Osteocyte (in vitro differentiated cells): ENCODE measurements around the gene SEMA4D. TPM values are rescaled to one million over a fixed set of nuclear protein-coding genes. Genes with fewer than 3 reads are reported as not detected.

Source experiments
- DNase-seq: peaks from one replicate; pipeline ENCODE4 v3.0.0; 2021; ENCODE audit warnings: mixed read lengths; ENCODE audit not compliant: unreplicated experiment; ENCODE audit errors: extremely low spot score
- H3K27ac Mint-ChIP-seq: one replicate; pipeline ENCODE4 v1.8.0; 2021; ENCODE audit warnings: mild to moderate bottlenecking, mixed read lengths; ENCODE audit not compliant: unreplicated experiment
- H3K27me3 Mint-ChIP-seq: one replicate; pipeline ENCODE4 v1.8.0; 2021; ENCODE audit warnings: mixed read lengths; ENCODE audit not compliant: unreplicated experiment
- H3K36me3 Mint-ChIP-seq: one replicate; pipeline ENCODE4 v1.8.0; 2021; ENCODE audit warnings: mixed read lengths; ENCODE audit not compliant: unreplicated experiment
- H3K4me1 Mint-ChIP-seq: one replicate; pipeline ENCODE4 v1.8.0; 2021; ENCODE audit warnings: mixed read lengths; ENCODE audit not compliant: unreplicated experiment
- H3K4me3 Mint-ChIP-seq: one replicate; pipeline ENCODE4 v1.8.0; 2021; ENCODE audit warnings: mild to moderate bottlenecking, moderate library complexity, mixed read lengths; ENCODE audit not compliant: unreplicated experiment
- H3K9me3 Mint-ChIP-seq: one replicate; pipeline ENCODE4 v1.8.0; 2021; ENCODE audit warnings: mixed read lengths; ENCODE audit not compliant: unreplicated experiment
- total RNA-seq: library from RNA; stranded (reverse); gene quantifications from 2 replicates; pipeline ENCODE4 v1.2.1, GENCODE V29; 2021
- TF ChIP-seq, protein P1 (sequence below): fragments of 200-600 bp; sonication (generic); IDR thresholded peaks from 2 replicates; pipeline ENCODE4 v1.5.0; 2021; ENCODE audit warnings: antibody characterized with exemption, mild to moderate bottlenecking, moderate library complexity

The SEMA4D gene
- total RNA-seq, 1 donor from 2014 or later: 2.0 TPM

DNA sequence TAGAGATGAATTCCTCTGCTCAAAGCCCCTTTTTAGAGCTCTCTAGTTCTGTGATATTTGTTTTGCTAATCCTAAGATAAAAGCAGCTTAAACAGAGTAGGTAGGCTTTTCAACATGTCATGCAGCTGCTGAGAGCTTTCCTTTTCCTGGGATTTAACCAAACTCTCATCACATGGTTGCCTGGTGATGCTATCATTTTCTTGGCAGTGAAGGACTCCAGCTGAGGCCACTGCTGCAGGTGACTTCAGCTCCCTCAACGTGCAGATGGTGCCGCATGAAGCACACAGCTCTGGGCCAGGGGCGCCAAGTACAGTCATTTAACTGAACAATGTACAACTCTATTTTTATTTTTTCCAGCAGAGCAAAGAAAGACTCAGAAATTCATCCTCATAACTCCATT is 137.4 kb downstream of the SEMA4D start:
- TF ChIP-seq, protein P1, sequence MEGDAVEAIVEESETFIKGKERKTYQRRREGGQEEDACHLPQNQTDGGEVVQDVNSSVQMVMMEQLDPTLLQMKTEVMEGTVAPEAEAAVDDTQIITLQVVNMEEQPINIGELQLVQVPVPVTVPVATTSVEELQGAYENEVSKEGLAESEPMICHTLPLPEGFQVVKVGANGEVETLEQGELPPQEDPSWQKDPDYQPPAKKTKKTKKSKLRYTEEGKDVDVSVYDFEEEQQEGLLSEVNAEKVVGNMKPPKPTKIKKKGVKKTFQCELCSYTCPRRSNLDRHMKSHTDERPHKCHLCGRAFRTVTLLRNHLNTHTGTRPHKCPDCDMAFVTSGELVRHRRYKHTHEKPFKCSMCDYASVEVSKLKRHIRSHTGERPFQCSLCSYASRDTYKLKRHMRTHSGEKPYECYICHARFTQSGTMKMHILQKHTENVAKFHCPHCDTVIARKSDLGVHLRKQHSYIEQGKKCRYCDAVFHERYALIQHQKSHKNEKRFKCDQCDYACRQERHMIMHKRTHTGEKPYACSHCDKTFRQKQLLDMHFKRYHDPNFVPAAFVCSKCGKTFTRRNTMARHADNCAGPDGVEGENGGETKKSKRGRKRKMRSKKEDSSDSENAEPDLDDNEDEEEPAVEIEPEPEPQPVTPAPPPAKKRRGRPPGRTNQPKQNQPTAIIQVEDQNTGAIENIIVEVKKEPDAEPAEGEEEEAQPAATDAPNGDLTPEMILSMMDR: no peak
- H3K36me3 Mint-ChIP-seq: peaks cover 50% of the 10 kb centered on the region
- H3K4me1 Mint-ChIP-seq: no peaks in the 10 kb centered on the region
- no peak for DNase-seq
- H3K4me3 Mint-ChIP-seq: no peak overlapping the region
- no peaks in the 10 kb centered on the region for H3K27me3 Mint-ChIP-seq
- no peaks in the 10 kb centered on the region for H3K9me3 Mint-ChIP-seq
- H3K27ac Mint-ChIP-seq: no peak overlapping the region

DNA sequence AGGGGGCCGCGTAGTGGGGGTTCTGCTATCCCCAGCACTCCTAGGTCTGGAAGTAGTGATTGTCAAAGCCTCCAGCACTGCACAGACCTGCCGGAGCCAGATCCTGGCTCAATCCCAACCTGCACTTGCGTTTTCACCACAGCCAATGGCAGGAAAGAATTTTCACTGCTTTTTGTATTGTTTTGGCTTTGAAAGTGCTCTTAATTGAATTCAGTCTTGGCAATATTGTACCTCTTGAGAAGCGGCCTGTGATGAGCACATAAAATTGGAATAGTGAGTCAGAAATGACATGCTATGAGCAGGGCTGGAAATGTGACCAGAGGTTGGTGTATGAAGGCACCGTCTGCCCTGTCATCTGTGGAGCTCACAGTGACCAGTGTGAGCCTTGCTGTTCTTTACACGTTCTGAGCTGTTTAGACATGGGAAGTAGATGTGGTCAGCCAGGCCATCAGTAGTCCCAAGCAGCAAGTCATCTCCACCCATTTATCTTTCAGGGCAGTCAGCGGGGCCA is 138.1 kb downstream of the SEMA4D start:
- Mint-ChIP-seq H3K36me3 (peaks cover 57% of the 10 kb centered on the region), H3K27me3 (no peaks in the 10 kb centered on the region), H3K4me3 (no peak overlapping the region), H3K9me3 (no peaks in the 10 kb centered on the region), H3K27ac (no peak overlapping the region), H3K4me1 (no peaks in the 10 kb centered on the region)
- no peak for DNase-seq
- TF ChIP-seq, protein P1: no peak

DNA sequence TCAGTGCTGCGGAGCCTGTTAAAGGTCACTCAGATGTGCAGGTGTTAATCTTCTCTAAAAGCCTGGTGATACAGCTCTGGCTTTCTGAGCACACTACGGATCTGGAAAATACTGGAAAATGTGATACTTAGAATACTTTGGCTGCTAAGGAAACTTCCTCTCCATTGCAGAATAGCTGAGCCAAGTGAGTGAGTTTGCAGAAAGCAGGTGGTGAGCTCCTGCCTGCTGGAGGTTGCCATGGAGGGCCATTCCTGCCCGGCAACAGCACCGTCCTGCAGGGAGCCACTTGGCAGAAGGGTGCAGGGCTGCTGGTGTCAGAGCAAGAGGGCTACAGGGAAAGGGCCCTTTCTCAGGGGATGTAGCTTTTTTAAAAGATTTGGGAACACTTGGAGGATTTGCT is 138.9 kb downstream of the SEMA4D start:
- Mint-ChIP-seq H3K4me3 (no peak overlapping the region), H3K36me3 (peaks cover 65% of the 10 kb centered on the region), H3K27me3 (no peaks in the 10 kb centered on the region), H3K9me3 (no peaks in the 10 kb centered on the region), H3K27ac (no peak overlapping the region), H3K4me1 (no peaks in the 10 kb centered on the region)
- DNase-seq: no peak
- TF ChIP-seq, protein P1: no peak

DNA sequence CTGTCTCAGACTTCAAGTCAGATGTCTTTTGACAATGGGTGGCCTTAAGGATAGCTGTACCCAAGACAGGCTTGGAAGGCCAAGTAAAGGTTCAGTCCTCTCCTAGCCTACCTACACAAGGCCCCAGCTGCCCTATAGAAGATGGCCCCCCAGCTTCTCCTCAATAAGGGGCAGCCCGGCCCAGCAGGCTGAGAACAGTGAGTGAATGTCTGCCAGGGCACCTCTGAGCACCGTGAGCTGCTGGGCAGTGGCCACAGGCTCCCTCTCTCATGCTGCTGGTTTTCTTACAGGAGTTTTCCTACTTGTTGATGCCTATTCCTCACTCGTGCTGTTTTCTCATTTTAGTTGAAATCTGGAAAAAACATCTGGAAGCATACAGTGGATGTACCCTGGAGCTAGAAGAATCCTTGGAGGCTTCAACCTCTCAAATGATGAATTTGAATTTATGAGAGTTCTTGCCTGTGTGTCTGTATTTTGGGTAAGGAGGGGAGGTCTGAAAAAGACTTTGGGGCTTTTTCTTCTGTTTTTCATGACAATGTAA is 139.5 kb downstream of the SEMA4D start:
- Mint-ChIP-seq H3K4me3 (no peak overlapping the region), H3K27ac (no peak overlapping the region), H3K27me3 (no peaks in the 10 kb centered on the region), H3K36me3 (peaks cover 70% of the 10 kb centered on the region), H3K4me1 (no peaks in the 10 kb centered on the region), H3K9me3 (no peaks in the 10 kb centered on the region)
- no peak for DNase-seq
- TF ChIP-seq, protein P1: no peak

DNA sequence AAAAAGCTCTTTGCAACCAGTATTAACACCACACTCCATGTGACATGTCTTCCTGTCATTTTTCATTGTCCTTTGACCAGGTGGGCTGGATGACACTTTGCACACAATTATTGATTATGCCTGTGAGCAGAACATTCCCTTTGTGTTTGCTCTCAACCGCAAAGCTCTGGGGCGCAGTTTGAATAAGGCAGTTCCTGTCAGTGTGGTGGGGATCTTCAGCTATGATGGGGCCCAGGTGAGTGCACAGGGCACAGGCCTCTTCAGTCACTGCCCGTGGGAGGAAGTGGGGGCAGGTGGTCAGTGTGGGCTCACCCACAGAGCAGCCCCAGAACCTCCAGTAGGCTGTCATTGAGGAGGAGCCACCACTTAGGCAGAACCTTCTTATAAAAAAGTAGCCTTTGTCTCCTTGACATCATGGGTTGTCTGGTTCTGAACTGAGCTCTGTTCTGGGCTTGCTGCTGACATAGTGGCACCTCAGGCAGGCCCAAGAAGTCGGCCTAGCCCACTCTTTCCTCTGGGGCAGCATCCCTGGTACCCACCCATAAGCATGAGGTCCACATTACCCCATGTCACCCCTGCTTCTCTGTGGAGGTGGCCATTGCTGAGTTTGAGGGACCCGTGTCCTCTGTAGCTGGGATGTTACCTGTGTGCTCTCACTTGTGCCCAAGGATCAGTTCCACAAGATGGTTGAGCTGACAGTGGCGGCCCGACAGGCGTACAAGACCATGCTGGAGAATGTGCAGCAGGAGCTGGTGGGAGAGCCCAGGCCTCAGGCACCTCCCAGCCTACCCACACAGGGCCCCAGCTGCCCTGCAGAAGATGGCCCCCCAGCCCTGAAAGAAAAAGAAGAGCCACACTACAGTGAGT is 140.3 kb downstream of the SEMA4D start:
- Mint-ChIP-seq H3K4me1 (no peaks in the 10 kb centered on the region), H3K27me3 (no peaks in the 10 kb centered on the region), H3K9me3 (no peaks in the 10 kb centered on the region), H3K36me3 (peaks cover 73% of the 10 kb centered on the region), H3K4me3 (no peak overlapping the region), H3K27ac (no peak overlapping the region)
- DNase-seq: peak; percentile 73
- TF ChIP-seq, protein P1: no peak
